NCI-H446 (cell line): ENCODE measurements around the gene DHRS4L2.
"Not testable (repeated sequence)": the region's sequence is repeated elsewhere in the genome, so short reads cannot be mapped to it uniquely, and the experiment has no call there.

ENCODE experiments used
- DNase-seq, 2 experiments: peaks; one replicate each; lab custom pipeline; 2025; lab: John Stamatoyannopoulos, UW

DHRS4L2 gene

GRCh38 chr14:23973178-23973577 is 15.6 kb upstream of the DHRS4L2 start:
- not testable (repeated sequence) for DNase-seq

- not testable (repeated sequence) for DNase-seq
Observed at GRCh38 chr14:23974041-23974440, 14.7 kb upstream of the DHRS4L2 start.

- DNase-seq = peak in 1 of 2 experiments; percentile 11
Observed at GRCh38 chr14:23977208-23977607, 11.5 kb upstream of the DHRS4L2 start.

GRCh38 chr14:23981951-23982813 is 6.5 kb upstream of the DHRS4L2 start:
- DNase-seq = not testable (repeated sequence)

GRCh38 chr14:23984891-23985602 is 3.7 kb upstream of the DHRS4L2 start:
- peak in 1 of 2 experiments; percentile 60 for DNase-seq

GRCh38 chr14:23988223-23988606 is 514 bp upstream of the DHRS4L2 start:
- not testable (repeated sequence) for DNase-seq

GRCh38 chr14:23989734-23990445 is 1.2 kb downstream of the DHRS4L2 start:
- DNase-seq = peak; percentile 86 to 94

- peak in 1 of 2 experiments; percentile 73 for DNase-seq
Observed at GRCh38 chr14:23990961-23991360, 2.2 kb downstream of the DHRS4L2 start.

- DNase-seq = not testable (repeated sequence)
Observed at GRCh38 chr14:23993042-23993441, 4.3 kb downstream of the DHRS4L2 start.

- DNase-seq = not testable (repeated sequence)
Observed at GRCh38 chr14:23996009-23996408, 7.3 kb downstream of the DHRS4L2 start.

GRCh38 chr14:23996825-23997224 is 8.1 kb downstream of the DHRS4L2 start:
- DNase-seq = not testable (repeated sequence)

- not testable (repeated sequence) for DNase-seq
Observed at GRCh38 chr14:23999640-24000039, 10.9 kb downstream of the DHRS4L2 start.

GRCh38 chr14:24001078-24001477 is 12.3 kb downstream of the DHRS4L2 start:
- DNase-seq = not testable (repeated sequence)

GRCh38 chr14:24001679-24002078 is 12.9 kb downstream of the DHRS4L2 start:
- not testable (repeated sequence) for DNase-seq

- DNase-seq = not testable (repeated sequence)
Observed at GRCh38 chr14:24006471-24006816, 17.7 kb downstream of the DHRS4L2 start.

- peak in 1 of 2 experiments; percentile 36 for DNase-seq
Observed at GRCh38 chr14:24006817-24007652, 18.3 kb downstream of the DHRS4L2 start.

- DNase-seq = no peak
Observed at GRCh38 chr14:24011051-24011450, 22.3 kb downstream of the DHRS4L2 start.

GRCh38 chr14:24012726-24013273 is 24.1 kb downstream of the DHRS4L2 start:
- not testable (repeated sequence) for DNase-seq

GRCh38 chr14:24013654-24014514 is 25.2 kb downstream of the DHRS4L2 start:
- DNase-seq = peak; percentile 59 to 87

- not testable (repeated sequence) for DNase-seq
Observed at GRCh38 chr14:24015745-24016144, 27.0 kb downstream of the DHRS4L2 start.
